Fibroblast of lung (primary cell): Measurements from ENCODE around the gene BUD23. TPM values are rescaled to one million over a fixed set of nuclear protein-coding genes. Genes with fewer than 3 reads are reported as not detected.

Source experiments
- DNase-seq, 2 donors: peaks; one replicate each; pipeline versions ENCODE4 v3.0.0 to v3.0.0-alpha.2; 2010; ENCODE audit warnings: low read depth in 2 of 2
- H2AFZ ChIP-seq: 2 replicates; pipeline ENCODE4 v1.5.1; 2012; ENCODE audit warnings: low read length, control low read depth, inconsistent platforms
- H3K27ac ChIP-seq: 2 replicates; pipeline ENCODE4 v1.5.1; 2011; ENCODE audit warnings: low read length, control low read depth; ENCODE audit not compliant: insufficient read depth
- H3K27me3 ChIP-seq: 2 replicates; pipeline ENCODE4 v1.5.1; 2011; ENCODE audit warnings: mild to moderate bottlenecking, low read length; ENCODE audit not compliant: control insufficient read depth, insufficient read depth
- H3K36me3 ChIP-seq: 2 replicates; pipeline ENCODE4 v1.5.1; 2011; ENCODE audit warnings: low read length; ENCODE audit not compliant: control insufficient read depth, insufficient read depth
- H3K4me1 ChIP-seq: 2 replicates; pipeline ENCODE4 v1.5.1; 2011; ENCODE audit warnings: low read length; ENCODE audit not compliant: control insufficient read depth, insufficient read depth; ENCODE audit errors: extremely low read depth
- H3K4me2 ChIP-seq: 2 replicates; pipeline ENCODE4 v1.5.1; 2011; ENCODE audit warnings: low read length, control low read depth; ENCODE audit not compliant: insufficient read depth; ENCODE audit errors: extremely low read depth
- H3K4me3 ChIP-seq, 4 experiments: fragments of 200-600 bp in 1 of 4; sonication (generic) in 1 of 4; replicated peaks in 1 of 4; 2 replicates each; pipeline ENCODE4 v1.5.1; 2011 to 2016; ENCODE audit warnings: low read length in 4 of 4, low read depth in 3 of 4, mild to moderate bottlenecking in 3 of 4, control low read depth in 2 of 4, inconsistent platforms in 1 of 4, mixed read lengths in 1 of 4; ENCODE audit not compliant: insufficient read depth in 1 of 4; ENCODE audit errors: control extremely low read depth in 1 of 4
- H3K79me2 ChIP-seq: 2 replicates; pipeline ENCODE4 v1.5.1; 2012; ENCODE audit warnings: mild to moderate bottlenecking, low read length, inconsistent platforms; ENCODE audit not compliant: control insufficient read depth, insufficient read depth
- H3K9ac ChIP-seq: 2 replicates; pipeline ENCODE4 v1.5.1; 2011; ENCODE audit warnings: mild to moderate bottlenecking, low read length, control low read depth; ENCODE audit not compliant: insufficient read depth
- H3K9me3 ChIP-seq: 2 replicates; pipeline ENCODE4 v1.5.1; 2012; ENCODE audit warnings: low read depth, low read length; ENCODE audit not compliant: control insufficient read depth, insufficient read depth
- H4K20me1 ChIP-seq: 2 replicates; pipeline ENCODE4 v1.5.1; 2011; ENCODE audit warnings: low read length; ENCODE audit not compliant: control insufficient read depth, insufficient read depth; ENCODE audit errors: extremely low read depth
- EZH2 ChIP-seq: IDR thresholded peaks from 2 replicates; pipeline ENCODE4 v1.5.1; 2012; ENCODE audit warnings: low read length, control low read depth, mild to moderate bottlenecking; ENCODE audit errors: missing control alignments
- polyA plus RNA-seq, 2 donors: library from polyadenylated mRNA; depleted of rRNA in 1 of 2; stranded (reverse) in 1 of 2; unstranded in 1 of 2; fragments of >200 nt; gene quantifications; 2 replicates each; pipeline ENCODE4 v1.2.1, GENCODE V29; 2011 to 2012; ENCODE audit warnings: missing spikeins in 1 of 2
- total RNA-seq: library from RNA; depleted of rRNA; stranded (reverse); fragments of >200 nt; gene quantifications from 2 replicates; pipeline ENCODE4 v1.2.1, GENCODE V29; 2014
- TF ChIP-seq, protein P1 (sequence below), 2 donors: IDR thresholded peaks in 1 of 2; conservative IDR thresholded peaks in 1 of 2; 1 replicate in 1 of 2; 2 replicates in 1 of 2; pipeline ENCODE4 v1.5.1; 2011 to 2012; ENCODE audit warnings: low read length in 2 of 2, control low read depth in 1 of 2, inconsistent platforms in 1 of 2, low read depth in 1 of 2, mild to moderate bottlenecking in 1 of 2

The BUD23 gene
- total and polyA plus RNA-seq, 2 donors (not counting 1 experiment from before 2014, with no cell fraction given): 31.9 to 60.1 TPM

DNA sequence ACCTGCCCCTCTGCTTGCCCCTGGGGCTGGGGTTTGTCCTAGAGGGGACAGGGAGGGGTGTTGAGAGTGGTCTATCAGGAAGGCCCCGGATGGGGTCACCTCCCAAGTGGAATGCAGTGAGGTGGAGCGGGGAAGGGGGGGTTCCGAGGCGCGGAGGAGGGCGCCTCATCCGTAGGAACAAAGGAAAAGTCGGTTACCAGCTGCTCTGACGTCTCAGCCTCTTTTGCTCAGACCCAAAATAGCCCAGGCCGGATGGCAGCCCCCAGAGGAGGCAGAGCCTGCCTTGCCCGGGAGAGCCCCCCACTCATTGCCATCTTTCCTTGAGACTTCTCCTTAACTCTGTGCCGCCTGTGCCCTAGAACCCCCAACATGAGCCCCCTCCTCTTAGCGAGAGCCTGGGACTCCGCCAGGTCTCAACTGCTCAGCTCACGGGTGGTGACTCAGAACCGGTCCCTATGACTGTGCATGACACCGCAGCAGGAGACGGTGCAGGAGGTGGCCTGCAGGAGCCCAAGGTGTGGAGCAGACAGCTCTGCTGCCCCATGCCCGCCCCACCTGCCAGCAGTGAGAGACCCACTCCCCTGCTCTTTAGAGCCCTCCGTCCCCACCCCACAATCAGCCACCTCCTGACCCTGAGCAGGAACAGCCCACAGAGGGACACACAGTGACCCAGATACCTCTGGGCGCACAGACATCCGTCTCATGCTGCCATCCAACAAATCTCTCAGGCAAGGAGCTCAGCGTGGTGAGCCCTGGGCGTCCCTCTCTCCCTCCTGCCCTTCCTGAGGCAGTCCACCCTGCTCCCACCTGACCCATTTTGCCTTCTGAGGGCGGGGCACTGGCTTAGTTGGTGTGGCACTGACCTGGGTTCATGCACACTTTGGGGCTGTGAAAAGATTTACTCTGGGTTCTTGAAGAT lies 23.0 kb downstream of the BUD23 start:
- no peak overlapping the region for H3K4me3 ChIP-seq
- TF ChIP-seq, protein P1, sequence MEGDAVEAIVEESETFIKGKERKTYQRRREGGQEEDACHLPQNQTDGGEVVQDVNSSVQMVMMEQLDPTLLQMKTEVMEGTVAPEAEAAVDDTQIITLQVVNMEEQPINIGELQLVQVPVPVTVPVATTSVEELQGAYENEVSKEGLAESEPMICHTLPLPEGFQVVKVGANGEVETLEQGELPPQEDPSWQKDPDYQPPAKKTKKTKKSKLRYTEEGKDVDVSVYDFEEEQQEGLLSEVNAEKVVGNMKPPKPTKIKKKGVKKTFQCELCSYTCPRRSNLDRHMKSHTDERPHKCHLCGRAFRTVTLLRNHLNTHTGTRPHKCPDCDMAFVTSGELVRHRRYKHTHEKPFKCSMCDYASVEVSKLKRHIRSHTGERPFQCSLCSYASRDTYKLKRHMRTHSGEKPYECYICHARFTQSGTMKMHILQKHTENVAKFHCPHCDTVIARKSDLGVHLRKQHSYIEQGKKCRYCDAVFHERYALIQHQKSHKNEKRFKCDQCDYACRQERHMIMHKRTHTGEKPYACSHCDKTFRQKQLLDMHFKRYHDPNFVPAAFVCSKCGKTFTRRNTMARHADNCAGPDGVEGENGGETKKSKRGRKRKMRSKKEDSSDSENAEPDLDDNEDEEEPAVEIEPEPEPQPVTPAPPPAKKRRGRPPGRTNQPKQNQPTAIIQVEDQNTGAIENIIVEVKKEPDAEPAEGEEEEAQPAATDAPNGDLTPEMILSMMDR (conservative IDR thresholded peaks at IDR 0.05 in 1 of 2, IDR thresholded peaks at IDR 0.05 in 1 of 2; ENCODE audit: low read depth in 1 of 2, low read length in 2 of 2): no peak
- TF ChIP-seq EZH2: no peak
- peak in 1 of 2 donors; percentile 74 for DNase-seq
- H3K9me3 ChIP-seq: no peaks in the 10 kb centered on the region
- H3K4me1 ChIP-seq: no peaks in the 10 kb centered on the region
- peaks cover 23% of the 10 kb centered on the region for H3K36me3 ChIP-seq
- H2AFZ ChIP-seq: no peak overlapping the region
- H4K20me1 ChIP-seq: no peaks in the 10 kb centered on the region
- no peak overlapping the region for H3K4me2 ChIP-seq
- H3K27ac ChIP-seq: no peak overlapping the region
- peaks cover 18% of the 10 kb centered on the region for H3K79me2 ChIP-seq
- no peaks in the 10 kb centered on the region for H3K27me3 ChIP-seq
- H3K9ac ChIP-seq: no peak overlapping the region

- no peaks in the 10 kb centered on the region for H3K4me1 ChIP-seq
- H3K4me2 ChIP-seq: no peak overlapping the region
- H3K36me3 ChIP-seq: peaks cover 21% of the 10 kb centered on the region
- H3K4me3 ChIP-seq: no peak overlapping the region
- H4K20me1 ChIP-seq: no peaks in the 10 kb centered on the region
- peaks cover 26% of the 10 kb centered on the region for H3K79me2 ChIP-seq
- H3K27me3 ChIP-seq: no peaks in the 10 kb centered on the region
- TF ChIP-seq, protein P1 (conservative IDR thresholded peaks at IDR 0.05 in 1 of 2, IDR thresholded peaks at IDR 0.05 in 1 of 2; ENCODE audit: low read depth in 1 of 2, low read length in 2 of 2): no peak
- TF ChIP-seq EZH2: no peak
- no peak overlapping the region for H3K9ac ChIP-seq
- no peak overlapping the region for H3K27ac ChIP-seq
- no peaks in the 10 kb centered on the region for H3K9me3 ChIP-seq
- no peak for DNase-seq
- H2AFZ ChIP-seq: no peak overlapping the region
Observed at GRCh38 chr7:73707045-73707631, 23.7 kb downstream of the BUD23 start.

GRCh38 chr7:73708961-73709549 lies 25.7 kb downstream of the BUD23 start:
- Histone ChIP-seq H3K36me3 (peaks cover 12% of the 10 kb centered on the region), H3K9me3 (no peaks in the 10 kb centered on the region), H3K27ac (no peak overlapping the region), H3K4me2 (no peak overlapping the region), H3K27me3 (no peaks in the 10 kb centered on the region), H3K9ac (no peak overlapping the region), H3K4me3 (no peak overlapping the region), H3K4me1 (no peaks in the 10 kb centered on the region), H4K20me1 (no peaks in the 10 kb centered on the region), H2AFZ (no peak overlapping the region), H3K79me2 (peaks cover 45% of the 10 kb centered on the region)
- TF ChIP-seq EZH2: no peak
- TF ChIP-seq, protein P1 (conservative IDR thresholded peaks at IDR 0.05 in 1 of 2, IDR thresholded peaks at IDR 0.05 in 1 of 2; ENCODE audit: low read depth in 1 of 2, low read length in 2 of 2): no peak
- DNase-seq: no peak
